ENCODE results near the gene MTTP.

The MTTP gene

DNA sequence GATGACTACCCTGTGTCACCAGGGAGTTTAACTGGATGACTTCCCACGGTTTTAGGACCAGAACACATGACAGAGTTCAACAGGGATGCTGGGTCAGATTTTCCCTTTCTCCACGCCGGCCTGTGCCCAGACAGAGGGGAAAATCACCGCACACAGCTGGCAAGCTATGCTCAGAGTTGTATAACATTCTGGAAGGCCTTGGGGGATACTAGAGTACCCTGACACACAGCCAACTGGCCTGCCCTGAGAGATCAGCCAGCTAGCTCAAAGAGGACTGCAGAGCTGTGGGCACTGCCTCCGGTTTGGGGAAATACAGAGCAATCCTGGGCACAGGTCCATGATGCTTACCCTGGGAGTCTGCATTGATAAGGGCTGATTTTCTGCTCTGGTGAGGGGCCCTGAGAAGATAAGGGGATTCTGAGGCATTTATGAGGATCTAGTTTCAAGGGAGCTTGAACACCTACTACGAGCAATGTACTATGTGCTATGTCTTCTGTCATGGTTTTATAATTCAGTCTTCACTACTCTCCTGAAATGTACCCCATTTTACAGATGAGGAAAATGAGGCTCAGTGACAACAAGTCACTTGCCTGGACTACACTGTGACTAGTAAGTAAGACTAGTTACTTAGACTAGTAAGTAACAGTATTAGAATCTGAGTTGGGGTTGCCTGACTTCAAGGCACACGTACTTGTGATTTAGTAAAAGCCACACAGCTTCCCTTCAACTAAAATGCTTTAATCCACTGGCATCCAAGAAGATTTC, 68.3 kb downstream of the MTTP start:
- no peak for DNase-seq

DNA sequence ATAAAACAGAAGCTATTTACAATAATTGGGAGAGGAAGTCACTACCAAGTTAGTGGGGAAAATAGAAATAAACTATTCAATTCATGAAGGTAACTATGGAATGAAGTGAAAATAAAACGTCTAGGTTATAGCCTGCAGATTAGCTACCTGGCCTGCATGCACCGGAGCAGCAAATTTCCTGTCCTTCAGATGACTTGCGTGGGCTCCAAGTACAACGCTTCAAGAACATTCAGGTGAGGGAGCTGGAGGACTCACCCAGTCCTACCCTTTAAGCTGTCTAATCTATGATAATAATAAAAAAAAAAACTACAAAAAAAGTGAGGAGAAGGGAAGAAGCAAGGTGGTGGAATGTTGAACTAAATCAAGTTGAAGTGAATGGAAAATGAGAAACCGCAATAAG, 69.8 kb downstream of the MTTP start:
- DNase-seq: no peak

GRCh38 chr4:99645036-99645435, 70.4 kb downstream of the MTTP start:
- no peak for DNase-seq

- no peak for DNase-seq
Measured at GRCh38 chr4:99645638-99646037, 71.0 kb downstream of the MTTP start.

GRCh38 chr4:99647071-99647470, 72.4 kb downstream of the MTTP start:
- DNase-seq: no peak

GRCh38 chr4:99648321-99648720, 73.7 kb downstream of the MTTP start:
- no peak for DNase-seq

GRCh38 chr4:99649208-99649607, 74.6 kb downstream of the MTTP start:
- no peak for DNase-seq

DNA sequence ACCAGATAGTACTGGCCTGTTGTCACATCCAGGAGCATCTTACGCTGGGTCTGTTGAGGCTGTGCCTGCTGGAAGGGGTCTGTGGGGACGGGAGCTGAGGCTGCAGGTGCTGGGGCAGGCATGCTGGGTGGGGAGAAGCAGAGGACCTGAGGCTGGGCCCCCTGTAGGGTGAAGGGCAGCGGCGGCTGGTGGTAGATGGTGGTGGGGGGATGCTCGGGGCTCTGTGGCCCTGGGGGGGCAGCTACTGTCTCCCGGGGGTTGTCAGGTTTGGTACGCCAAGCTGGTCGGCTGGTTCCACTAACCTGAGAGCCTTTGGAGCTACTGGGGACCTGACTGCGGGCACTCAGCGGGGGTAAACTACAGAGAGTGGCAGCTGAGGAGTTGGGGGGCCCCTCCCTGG, 75.2 kb downstream of the MTTP start:
- DNase-seq: no peak

DNA sequence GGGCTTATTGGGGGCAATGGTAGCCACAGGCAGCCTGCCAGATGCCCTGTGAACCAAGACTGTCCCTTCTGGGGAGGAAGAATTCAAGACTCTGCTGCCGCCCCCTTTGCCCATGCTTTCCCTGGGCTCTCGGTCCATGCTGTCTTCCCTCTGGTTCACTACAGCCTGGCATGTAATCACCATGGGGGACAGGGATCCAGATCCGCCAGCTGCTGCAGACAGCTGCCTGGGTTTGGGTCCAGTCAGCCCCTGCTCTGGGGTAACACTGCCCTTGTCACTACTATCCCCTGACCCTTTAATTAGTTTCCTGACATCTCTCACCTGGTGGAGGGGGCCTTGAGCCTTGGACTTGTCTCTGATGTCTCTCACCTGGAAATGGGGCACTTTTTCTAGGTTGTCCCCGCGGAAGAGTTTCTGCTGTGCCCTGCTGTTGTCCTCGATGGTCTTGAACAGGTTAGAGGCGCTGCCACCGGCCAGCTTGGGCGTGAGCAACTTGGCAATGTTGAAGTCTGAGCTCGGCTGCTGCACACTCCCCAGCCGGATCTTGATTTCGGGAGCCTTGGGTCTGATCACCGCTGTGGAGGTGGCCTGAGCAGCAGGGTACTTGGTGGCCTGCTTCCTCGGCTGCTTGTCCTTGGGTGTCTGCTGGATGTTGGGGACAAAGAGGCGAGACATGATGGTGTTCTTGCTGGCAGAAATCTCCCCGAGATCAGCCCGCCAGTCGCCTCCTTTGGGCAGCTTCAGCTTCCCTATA, 76.6 kb downstream of the MTTP start:
- DNase-seq: no peak

DNA sequence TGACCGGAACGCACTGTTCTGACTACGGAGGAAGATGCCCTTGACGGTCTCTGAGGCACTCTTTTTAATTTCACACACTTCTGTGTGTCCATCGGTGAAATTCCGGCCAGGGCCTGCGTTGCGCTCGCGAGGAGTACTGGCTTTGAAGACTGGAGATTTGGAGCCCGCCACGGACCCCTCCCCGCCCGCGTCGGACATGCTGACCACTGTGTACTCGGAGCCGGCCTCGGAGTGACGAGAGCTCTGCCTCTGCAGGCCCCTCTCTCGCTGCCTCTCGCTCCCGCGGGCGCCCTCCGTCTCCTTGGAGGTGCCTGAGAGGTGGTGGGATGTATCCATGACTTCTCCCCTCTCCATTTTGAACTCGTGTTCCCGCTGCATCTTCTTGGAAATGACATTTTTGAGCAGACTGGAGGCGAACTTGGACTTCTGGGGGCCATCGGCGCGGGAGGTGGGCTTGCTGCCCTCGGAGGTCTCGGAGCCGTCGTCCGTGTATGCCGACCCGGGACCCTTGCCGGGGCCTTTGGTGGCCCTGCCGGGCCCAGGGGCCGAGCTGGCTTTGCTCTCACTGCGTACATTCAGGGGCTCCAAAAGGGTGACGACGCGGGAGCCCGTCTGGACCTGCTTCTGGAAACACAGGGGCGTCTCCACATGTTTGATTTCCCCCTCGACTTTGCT, 77.3 kb downstream of the MTTP start:
- no peak for DNase-seq

DNA sequence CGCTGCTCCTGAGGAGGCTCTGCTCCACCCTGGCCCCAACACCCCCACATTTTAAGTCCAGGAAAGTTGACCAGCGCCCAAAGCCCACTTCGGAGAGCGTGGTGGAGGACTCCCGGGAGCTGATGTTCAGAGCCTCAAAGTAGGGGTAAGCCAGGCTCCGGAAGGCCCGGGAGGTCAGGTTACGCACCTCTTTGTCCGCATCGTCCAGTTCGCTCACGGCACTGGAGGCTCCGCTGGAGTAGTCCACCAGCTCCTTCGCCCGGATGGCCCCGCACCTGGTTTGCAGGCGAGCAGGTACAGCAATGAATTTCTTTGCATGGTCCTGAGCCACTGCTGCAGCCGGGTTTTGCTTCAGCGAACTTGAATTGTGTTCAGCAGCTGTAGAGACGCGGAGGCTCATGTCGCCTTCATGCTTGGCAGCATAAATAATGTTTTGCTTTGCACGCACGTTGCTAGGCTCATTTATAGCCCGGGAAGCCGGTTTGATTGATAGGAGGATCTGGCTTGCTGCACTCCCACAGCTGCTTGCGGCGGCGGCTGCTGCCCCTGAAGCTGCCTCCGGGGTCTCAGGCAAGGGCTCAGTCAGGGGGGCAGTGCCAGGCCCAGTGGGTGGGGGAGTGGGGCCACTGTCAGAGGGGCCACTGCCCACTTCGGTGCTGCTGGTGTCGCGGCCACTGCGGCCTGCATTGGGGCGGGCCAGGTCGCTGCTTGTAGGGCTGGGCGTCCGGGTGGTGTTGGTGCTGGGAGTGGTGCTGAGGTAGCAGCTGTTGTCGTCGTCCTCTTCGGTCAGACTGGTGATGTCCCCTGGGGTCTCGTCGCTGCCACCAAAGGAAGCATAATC, 78.2 kb downstream of the MTTP start:
- no peak for DNase-seq

- no peak for DNase-seq
Measured at GRCh38 chr4:99653916-99654315, 79.3 kb downstream of the MTTP start.

GRCh38 chr4:99654361-99654761, 79.7 kb downstream of the MTTP start:
- DNase-seq: no peak

DNA sequence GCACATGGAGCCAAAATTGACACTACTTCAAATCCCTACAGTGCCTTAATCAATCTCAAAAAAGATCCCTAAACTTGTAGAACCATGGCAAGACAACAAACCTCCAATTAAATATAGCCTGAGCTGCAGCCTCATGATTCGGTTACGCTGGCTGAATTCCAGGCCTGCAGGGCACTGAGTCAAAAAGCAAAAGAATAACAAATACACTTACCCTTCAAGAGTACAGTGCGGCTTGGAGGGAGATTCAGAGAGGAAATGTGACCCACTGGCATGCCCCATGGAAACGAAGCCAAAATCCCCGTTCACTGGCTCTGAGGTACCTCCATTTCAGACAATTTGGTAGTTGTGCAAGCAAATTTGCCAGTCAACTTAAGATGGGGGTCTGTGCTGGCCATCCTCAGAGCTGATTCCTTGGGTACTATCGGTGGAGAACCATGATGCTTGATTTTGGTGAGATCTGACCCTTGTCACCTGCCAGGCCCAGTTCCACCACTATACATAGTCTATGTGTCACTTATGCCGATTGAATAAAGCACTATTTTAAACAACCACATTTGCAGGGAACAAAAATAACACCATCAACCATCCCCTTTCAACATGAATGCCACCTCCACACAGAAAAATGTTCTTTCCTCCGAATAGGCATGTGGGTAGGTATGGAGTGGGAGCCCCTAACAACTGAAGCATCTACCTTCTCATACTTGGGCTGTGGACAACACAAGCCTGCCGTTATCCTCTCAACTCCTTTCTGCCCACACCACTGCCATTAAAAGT, 80.9 kb downstream of the MTTP start:
- DNase-seq: no peak

DNA sequence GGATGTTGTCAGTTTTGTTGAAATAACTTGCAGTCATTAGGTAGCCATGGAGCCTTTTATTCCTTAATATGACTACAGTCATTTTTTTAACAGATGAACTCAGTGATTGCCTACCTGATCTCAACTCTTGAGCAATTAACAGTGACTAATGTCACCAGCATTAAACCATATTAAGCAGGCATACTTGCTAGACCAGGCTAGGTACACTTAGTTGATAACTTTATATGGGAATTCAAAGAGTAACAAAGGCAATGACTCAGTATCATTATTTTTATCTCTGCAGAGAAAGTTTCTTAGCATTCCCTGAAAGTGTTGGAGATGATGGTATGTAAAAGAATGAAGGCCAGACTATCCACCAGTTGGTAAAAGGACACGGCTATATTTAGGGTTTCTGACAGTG, 83.2 kb downstream of the MTTP start, which contains the start of gene C4orf54:
C4orf54 (minus strand) TSS at position 31 of the 400 bp plus-strand sequence. CDS start 3,180 bp downstream, outside the sequence.
- DNase-seq: no peak

DNA sequence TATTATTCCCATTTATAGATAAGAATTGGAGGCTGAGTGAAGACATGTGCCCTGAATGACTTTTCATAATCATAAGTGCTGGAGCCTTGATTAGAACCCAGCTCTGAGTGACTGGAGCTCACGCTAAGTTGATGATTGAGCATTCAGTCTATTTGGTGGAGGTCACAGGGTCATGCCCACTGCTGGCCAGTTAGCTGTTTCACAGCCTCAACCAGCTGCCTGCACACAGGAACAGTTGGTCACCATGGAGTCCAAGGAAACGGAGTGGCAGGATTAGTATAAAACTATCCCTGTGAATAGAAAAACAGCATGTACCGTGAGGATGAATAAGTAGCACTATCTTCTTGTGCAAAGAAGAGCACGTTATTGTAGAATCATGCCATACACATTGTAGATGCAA, 84.0 kb downstream of the MTTP start:
- DNase-seq: no peak

DNA sequence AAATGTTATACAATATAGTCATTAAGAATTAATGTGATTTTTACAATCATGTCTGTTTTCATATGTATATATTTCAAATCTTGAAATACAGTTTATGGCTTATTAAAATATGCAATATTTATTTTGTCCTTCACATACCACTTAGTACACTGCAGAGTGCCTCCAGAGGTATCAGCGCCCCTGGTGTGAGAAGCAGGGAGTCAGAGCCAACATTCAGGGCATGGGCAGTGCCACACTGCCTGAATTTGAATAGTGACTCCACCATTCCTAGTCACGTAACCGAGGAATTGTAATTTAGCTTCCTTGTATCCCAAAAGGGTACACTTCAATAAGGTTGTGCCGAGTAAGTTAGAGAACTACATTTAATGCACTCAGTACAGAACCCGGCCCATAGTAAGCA, 87.3 kb downstream of the MTTP start:
- DNase-seq: no peak

GRCh38 chr4:99664716-99665115, 90.1 kb downstream of the MTTP start:
- DNase-seq: no peak

- no peak for DNase-seq
Measured at GRCh38 chr4:99665983-99666382, 91.4 kb downstream of the MTTP start.

DNA sequence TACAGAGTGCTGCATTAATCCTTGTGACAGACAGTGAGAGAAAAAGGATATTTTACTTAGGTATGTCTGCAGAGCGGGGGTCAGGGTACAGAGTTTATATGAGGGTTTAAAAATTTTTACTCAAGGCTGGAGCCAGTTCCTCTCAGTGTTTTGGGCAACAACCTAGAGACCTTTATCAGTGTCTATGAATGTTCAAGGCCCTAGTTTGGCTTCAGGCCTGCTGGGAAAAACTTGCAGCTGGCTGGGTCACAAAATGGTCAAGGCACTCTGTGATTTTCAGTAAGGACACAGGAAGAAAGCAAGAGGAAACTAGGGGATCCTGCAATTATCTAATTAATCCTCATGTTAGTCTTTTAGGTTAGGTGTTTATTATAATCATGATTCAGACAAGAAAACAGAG, 93.8 kb downstream of the MTTP start:
- DNase-seq: no peak

DNA sequence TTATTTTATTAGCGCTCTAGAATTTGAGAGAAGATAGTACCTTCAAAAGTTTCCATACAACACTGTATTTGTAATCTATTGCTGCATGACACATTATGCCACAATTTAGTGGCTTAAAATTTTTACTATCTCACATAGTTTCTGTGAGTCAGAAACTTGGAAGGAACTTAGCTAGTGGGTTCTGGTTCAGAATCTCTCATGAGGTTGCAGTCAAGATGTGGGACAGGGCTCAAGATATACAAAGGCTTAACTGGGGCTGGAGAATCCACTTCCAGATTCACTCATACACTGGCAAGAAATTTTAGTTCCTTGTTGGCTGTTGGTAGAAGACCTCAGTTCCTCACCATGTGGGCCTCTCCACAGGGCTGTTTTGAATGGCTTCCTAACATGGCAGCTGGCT, 94.5 kb downstream of the MTTP start:
- DNase-seq: no peak

GRCh38 chr4:99670409-99671073, 95.9 kb downstream of the MTTP start:
- no peak for DNase-seq
